ENCODE data around the gene INSIG1.
A peak's percentile ranks its signal among the peaks of the same experiment; 100 is the strongest.

Gene INSIG1

GRCh38 chr7:155327590-155328320 lies 30.1 kb downstream of the INSIG1 start:
- DNase-seq (ENCODE audit: low spot score): no peak

- DNase-seq (ENCODE audit: low spot score): no peak
Measured at GRCh38 chr7:155329225-155329624, 31.5 kb downstream of the INSIG1 start.

GRCh38 chr7:155331396-155331795 lies 33.7 kb downstream of the INSIG1 start:
- DNase-seq (ENCODE audit: low spot score): no peak

GRCh38 chr7:155333346-155334234 lies 35.9 kb downstream of the INSIG1 start:
- DNase-seq (ENCODE audit: low spot score): no peak

- no peak for DNase-seq (ENCODE audit: low spot score)
Measured at GRCh38 chr7:155336812-155337602, 39.3 kb downstream of the INSIG1 start.

GRCh38 chr7:155337946-155338631 lies 40.4 kb downstream of the INSIG1 start:
- DNase-seq (ENCODE audit: low spot score): no peak

- DNase-seq (ENCODE audit: low spot score): no peak
Measured at GRCh38 chr7:155338632-155339320, 41.1 kb downstream of the INSIG1 start.

GRCh38 chr7:155339474-155339873 lies 41.8 kb downstream of the INSIG1 start:
- DNase-seq (ENCODE audit: low spot score): no peak

GRCh38 chr7:155340071-155340531 lies 42.4 kb downstream of the INSIG1 start:
- DNase-seq (ENCODE audit: low spot score): no peak

GRCh38 chr7:155340721-155341120 lies 43.0 kb downstream of the INSIG1 start:
- no peak for DNase-seq (ENCODE audit: low spot score)

- no peak for DNase-seq (ENCODE audit: low spot score)
Measured at GRCh38 chr7:155341463-155341983, 43.8 kb downstream of the INSIG1 start.

- DNase-seq (ENCODE audit: low spot score): no peak
Measured at GRCh38 chr7:155342313-155342712, 44.6 kb downstream of the INSIG1 start.

GRCh38 chr7:155343150-155343549 lies 45.5 kb downstream of the INSIG1 start:
- DNase-seq (ENCODE audit: low spot score): no peak

GRCh38 chr7:155343661-155344121 lies 46.0 kb downstream of the INSIG1 start:
- DNase-seq (ENCODE audit: low spot score): no peak

- no peak for DNase-seq (ENCODE audit: low spot score)
Measured at GRCh38 chr7:155344270-155344617, 46.6 kb downstream of the INSIG1 start.

GRCh38 chr7:155344618-155345433 lies 47.1 kb downstream of the INSIG1 start:
- peak; percentile 96 for DNase-seq (ENCODE audit: low spot score)

GRCh38 chr7:155345490-155345889 lies 47.8 kb downstream of the INSIG1 start:
- no peak for DNase-seq (ENCODE audit: low spot score)

GRCh38 chr7:155346285-155346684 lies 48.6 kb downstream of the INSIG1 start:
- no peak for DNase-seq (ENCODE audit: low spot score)

GRCh38 chr7:155348806-155349205 lies 51.1 kb downstream of the INSIG1 start:
- no peak for DNase-seq (ENCODE audit: low spot score)

Data from D341Med (cell line).